GM18502 (cell line): ENCODE measurements around the gene PLXNA1.

Experiments used
- ATAC-seq: cut with Tn5 transposase; IDR thresholded peaks from one replicate; pipeline ENCODE4 v1.9.1; 2021; ENCODE audit warnings: mild to moderate bottlenecking; ENCODE audit not compliant: unreplicated experiment, poor library complexity

The PLXNA1 gene

DNA sequence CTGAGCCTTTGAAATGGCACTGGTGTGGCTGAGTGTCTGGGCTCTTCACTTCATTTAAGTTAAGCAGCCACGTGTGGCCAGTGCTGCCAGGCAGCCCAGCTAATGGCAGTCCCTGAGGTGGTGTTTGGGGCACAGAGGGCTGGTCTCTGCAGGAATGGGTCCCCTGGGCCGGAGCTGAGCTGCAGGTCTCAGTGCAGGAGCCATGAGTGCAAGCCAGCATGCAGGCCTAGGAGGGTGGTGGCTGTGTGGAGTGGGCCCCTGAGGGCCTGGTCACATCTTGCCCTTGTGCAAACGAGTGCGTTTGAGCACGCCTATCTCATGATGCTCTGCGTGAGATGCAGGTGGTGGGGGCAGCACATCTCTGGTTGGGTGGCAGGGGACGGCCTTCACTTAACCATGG, 48.9 kb downstream of the PLXNA1 start:
- no peak for ATAC-seq

DNA sequence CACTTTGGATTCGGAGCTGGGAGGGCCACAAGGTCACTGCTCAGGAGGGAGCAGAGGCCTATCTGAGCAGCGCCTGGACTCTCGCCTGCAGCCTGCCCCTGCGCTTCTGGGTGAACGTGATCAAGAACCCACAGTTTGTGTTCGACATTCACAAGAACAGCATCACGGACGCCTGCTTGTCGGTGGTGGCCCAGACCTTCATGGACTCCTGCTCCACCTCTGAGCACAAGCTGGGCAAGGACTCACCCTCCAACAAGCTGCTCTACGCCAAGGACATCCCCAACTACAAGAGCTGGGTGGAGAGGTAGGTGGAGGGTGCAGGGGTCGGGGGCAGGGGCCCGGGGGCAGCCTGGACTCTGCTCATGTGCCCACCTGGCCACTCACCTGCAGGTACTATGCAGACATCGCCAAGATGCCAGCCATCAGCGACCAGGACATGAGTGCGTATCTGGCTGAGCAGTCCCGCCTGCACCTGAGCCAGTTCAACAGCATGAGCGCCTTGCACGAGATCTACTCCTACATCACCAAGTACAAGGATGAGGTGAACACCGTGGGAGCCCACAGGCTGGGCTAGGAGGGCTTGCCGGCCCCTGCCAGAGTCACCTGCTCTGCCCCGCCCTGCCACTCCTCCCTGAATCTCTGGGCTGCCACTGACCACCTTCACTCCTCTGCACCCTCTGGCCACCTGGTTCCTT, 49.5 kb downstream of the PLXNA1 start:
- ATAC-seq: no peak
